ENCODE measurements around the gene TRIM22.

DNA sequence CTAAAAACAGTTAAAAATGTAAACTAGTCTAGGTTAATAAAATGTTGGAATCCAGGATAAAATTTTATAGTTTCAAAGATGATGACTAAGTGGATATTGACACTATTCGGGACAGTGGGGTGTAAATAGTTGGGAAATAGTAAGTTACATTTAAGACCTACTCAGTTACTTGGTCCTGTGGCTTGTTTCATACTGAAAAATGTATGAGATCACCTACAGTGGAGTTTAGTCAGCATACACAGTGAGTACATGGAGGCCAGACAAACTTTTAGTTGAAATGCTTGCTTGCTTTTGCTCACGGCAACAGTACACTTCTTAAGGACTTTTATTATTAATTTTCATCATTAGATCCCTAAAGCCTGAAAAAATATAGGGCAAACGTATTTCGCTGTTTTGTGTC is 16.1 kb downstream of the TRIM22 start:
- TF ChIP-seq, protein P1, sequence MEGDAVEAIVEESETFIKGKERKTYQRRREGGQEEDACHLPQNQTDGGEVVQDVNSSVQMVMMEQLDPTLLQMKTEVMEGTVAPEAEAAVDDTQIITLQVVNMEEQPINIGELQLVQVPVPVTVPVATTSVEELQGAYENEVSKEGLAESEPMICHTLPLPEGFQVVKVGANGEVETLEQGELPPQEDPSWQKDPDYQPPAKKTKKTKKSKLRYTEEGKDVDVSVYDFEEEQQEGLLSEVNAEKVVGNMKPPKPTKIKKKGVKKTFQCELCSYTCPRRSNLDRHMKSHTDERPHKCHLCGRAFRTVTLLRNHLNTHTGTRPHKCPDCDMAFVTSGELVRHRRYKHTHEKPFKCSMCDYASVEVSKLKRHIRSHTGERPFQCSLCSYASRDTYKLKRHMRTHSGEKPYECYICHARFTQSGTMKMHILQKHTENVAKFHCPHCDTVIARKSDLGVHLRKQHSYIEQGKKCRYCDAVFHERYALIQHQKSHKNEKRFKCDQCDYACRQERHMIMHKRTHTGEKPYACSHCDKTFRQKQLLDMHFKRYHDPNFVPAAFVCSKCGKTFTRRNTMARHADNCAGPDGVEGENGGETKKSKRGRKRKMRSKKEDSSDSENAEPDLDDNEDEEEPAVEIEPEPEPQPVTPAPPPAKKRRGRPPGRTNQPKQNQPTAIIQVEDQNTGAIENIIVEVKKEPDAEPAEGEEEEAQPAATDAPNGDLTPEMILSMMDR (IDR thresholded peaks at IDR 0.05) = no peak
- TF ChIP-seq POLR2A (IDR thresholded peaks at IDR 0.05; ENCODE audit: low read depth) = no peak

All from esophagus muscularis mucosa (tissue), 3 donors.